CD4-positive, alpha-beta T cell treated with Interleukin-15 for 4 hours (primary cell): ENCODE measurements around the gene SLC2A11.
"Not testable (repeated sequence)": the region's sequence is repeated elsewhere in the genome, so short reads cannot be mapped to it uniquely, and the experiment has no call there.

Experiments
- DNase-seq: peaks from one replicate; pipeline ENCODE4 v3.0.0-alpha.2; 2020; ENCODE audit warnings: low spot score

Gene SLC2A11

DNA sequence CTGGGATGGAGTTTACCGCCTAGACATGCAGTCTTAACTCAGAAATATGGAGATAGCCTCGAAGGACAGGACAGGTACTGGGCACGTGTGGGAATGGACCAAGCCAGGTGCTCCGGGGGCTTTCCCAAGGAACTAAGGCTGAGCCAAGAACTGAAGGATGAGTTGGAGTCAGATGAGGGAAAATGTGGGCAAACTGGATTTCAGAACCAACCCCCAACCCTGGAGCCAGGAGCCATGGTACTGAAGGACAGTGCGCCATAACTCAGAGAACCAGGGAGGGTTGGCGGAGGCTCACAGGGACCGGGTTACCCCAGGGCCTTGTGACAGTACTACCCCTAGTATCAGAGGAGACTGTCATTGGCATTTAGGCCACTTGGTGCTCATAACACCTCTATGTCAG lies 34.1 kb downstream of the SLC2A11 start:
- DNase-seq, result no peak

GRCh38 chr22:23892130-23892529 lies 34.5 kb downstream of the SLC2A11 start:
- DNase-seq, result no peak

DNA sequence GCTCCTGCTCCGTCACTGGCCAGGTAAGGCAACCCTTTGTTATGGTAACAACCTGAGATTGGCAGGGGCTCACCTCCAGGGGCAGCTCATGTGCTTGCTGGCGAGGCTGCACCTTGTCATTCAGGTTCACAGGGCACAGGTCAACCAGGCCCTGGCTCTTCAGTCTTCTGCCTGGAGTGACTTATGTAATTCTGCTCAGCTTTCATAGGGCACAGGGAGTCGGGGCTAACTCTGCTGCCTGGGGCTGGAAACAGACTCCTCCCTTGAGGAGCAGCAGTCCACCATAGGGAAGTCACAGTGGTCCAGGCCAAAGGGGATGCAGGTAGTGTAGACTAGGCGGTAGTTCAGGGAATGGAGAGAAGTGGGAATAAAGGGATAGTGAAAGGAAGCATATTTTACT lies 35.0 kb downstream of the SLC2A11 start:
- DNase-seq, result no peak

GRCh38 chr22:23893121-23893944 lies 35.7 kb downstream of the SLC2A11 start:
- no peak for DNase-seq

DNA sequence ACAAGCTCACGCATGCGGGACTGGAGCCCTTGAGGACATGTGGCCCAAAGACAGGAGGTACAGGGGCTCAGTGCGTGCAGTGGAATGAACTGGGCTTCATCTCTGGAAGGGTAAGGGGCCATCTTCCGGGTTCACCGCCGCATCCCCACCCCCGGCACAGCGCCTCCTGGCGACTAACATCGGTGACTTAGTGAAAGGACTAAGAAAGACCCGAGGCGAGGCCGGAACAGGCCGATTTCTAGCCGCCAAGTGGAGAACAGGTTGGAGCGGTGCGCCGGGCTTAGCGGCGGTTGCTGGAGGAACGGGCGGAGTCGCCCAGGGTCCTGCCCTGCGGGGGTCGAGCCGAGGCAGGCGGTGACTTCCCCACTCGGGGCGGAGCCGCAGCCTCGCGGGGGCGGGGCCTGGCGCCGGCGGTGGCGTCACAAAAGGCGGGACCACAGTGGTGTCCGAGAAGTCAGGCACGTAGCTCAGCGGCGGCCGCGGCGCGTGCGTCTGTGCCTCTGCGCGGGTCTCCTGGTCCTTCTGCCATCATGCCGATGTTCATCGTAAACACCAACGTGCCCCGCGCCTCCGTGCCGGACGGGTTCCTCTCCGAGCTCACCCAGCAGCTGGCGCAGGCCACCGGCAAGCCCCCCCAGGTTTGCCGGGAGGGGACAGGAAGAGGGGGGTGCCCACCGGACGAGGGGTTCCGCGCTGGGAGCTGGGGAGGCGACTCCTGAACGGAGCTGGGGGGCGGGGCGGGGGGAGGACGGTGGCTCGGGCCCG lies 36.5 kb downstream of the SLC2A11 start, which contains the start of gene MIF:
Gene MIF, plus strand, starts transcription at position 439 of the 765 bp plus-strand sequence. Its CDS starts 92 bp downstream, at position 531.
- DNase-seq, result peak; percentile 95

DNA sequence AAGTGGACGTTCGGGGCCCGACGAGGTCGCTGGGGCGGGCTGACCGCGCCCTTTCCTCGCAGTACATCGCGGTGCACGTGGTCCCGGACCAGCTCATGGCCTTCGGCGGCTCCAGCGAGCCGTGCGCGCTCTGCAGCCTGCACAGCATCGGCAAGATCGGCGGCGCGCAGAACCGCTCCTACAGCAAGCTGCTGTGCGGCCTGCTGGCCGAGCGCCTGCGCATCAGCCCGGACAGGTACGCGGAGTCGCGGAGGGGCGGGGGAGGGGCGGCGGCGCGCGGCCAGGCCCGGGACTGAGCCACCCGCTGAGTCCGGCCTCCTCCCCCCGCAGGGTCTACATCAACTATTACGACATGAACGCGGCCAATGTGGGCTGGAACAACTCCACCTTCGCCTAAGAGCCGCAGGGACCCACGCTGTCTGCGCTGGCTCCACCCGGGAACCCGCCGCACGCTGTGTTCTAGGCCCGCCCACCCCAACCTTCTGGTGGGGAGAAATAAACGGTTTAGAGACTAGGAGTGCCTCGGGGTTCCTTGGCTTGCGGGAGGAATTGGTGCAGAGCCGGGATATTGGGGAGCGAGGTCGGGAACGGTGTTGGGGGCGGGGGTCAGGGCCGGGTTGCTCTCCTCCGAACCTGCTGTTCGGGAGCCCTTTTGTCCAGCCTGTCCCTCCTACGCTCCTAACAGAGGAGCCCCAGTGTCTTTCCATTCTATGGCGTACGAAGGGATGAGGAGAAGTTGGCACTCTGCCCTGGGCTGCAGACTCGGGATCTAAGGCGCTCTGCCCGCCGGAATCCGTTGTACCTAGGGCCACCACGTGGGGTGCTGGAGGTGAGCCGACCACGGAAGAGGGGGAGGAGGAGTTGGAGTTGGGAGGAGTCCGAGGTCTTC lies 37.3 kb downstream of the SLC2A11 start:
- DNase-seq, result peak; percentile 68

- no peak for DNase-seq
Measured at GRCh38 chr22:23895599-23896144, 38.0 kb downstream of the SLC2A11 start.

GRCh38 chr22:23896166-23896522 lies 38.5 kb downstream of the SLC2A11 start:
- no peak for DNase-seq

- DNase-seq, result no peak
Measured at GRCh38 chr22:23896523-23897186, 39.0 kb downstream of the SLC2A11 start.

DNA sequence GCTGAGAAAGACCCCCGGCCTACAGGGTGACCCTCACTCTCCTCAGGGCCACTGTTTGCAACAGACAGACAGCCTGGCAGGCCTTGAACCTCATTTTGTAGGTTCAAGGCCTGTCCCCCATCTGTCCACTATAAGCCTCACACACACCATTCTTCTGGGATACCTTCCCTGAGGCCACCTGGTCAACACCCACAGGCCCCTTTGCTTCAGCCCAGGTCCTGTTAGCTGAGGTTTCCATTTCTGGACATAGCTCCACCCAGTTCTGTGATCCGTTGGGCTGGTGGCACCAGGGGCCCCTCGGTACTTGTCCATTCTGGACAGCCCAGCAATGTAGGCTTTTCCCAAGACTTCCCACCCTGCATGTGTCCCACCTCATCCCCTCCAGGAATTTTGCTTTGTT lies 39.6 kb downstream of the SLC2A11 start:
- DNase-seq, result no peak

- no peak for DNase-seq
Measured at GRCh38 chr22:23898006-23898974, 40.6 kb downstream of the SLC2A11 start.

DNA sequence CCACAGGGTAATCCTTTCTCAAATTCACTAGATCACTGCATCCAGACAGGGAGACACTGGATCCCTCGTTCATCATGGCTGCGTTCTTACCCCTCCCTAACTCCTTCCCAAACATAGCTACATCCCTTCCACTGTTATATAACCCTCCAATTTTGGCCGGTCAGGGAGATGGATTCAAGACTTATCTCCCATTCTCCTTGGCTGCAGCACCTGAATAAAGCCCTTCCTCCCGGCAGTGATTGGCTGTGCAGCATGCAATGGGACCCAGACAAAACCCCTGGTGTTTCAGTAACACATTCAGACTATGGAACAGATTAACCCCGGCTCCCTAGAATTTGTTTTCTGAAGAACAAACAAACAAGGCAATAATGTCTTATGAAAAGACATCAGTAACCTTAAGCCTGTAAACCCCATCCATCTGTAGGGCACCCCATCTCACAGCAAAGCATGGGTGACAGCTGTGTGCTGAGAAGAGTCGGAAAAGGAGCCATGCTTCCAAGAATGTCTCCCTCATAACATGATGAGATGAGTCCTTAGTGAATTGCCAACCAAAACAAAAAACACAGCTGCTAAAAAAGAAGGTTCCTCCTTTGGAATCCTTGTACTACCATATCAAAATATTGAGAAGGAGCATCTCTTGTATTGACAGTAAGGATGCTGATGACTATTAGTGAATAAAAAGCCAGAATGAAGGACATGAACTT lies 41.5 kb downstream of the SLC2A11 start:
- no peak for DNase-seq

DNA sequence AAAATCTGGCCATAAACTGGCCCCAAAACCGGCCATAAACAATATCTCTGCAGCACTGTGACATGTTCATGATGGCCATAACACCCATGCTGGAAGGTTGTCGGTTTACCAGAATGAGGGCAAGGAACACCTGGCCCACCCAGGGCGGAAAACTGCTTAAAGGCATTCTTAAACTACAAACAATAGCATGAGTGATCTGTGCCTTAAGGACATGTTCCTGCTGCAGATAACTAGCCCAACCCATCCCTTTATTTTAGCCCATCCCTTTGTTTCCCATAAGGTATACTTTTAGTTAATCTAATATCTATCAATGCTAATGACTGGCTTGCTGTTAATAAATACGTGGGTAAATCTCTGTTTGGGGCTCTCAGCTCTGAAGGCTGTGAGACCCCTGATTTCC lies 42.6 kb downstream of the SLC2A11 start:
- DNase-seq, result not testable (repeated sequence)

DNA sequence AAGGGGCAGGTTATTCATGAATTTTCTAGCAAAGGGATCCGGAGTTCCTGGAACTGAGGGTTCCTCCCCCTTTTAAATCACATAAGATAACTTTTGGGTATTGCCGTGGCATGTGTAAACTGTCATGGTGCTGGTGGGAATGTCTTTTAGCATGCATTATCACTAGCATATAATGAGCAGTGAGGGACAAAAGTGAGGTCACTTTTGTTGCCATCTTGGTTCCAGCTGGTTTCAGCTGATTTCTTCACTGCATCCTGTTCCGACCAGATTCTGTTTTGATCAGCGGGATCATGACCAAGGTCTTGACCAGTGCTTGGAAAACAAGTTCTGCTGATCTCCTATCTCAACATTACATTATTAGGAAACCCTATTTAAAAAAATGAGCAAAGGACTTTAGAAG lies 43.9 kb downstream of the SLC2A11 start:
- no peak for DNase-seq

DNA sequence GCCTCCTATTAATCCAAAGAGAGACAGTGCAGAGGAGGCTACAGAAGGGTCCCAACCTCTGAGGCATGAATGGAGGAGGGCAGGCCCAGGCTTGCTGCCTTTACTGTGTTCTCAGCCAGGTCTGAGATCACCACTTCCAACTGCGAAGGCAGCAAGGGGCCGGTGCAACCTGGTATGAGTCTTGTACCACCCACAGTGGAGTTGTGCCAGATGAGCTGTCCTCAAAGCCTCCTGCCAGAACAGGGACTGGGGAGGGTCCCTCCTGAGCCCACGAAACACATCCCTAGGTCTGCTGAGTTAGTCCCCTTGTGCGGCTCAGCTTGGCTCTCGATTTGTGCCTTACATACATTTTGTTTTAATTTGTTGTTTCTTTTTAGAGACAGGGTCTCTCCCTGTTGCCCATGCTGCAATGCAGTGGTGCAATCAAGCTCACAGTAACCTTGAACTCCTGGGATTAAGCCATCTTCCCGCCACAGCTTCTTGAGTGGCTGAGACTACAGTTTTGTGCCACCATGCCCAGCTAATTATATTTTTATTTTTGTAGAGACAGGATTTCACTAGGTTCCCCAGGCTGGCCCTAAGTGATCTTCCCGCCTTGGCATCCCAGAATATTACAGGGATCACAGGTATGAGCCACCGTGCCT lies 45.8 kb downstream of the SLC2A11 start:
- no peak for DNase-seq

DNA sequence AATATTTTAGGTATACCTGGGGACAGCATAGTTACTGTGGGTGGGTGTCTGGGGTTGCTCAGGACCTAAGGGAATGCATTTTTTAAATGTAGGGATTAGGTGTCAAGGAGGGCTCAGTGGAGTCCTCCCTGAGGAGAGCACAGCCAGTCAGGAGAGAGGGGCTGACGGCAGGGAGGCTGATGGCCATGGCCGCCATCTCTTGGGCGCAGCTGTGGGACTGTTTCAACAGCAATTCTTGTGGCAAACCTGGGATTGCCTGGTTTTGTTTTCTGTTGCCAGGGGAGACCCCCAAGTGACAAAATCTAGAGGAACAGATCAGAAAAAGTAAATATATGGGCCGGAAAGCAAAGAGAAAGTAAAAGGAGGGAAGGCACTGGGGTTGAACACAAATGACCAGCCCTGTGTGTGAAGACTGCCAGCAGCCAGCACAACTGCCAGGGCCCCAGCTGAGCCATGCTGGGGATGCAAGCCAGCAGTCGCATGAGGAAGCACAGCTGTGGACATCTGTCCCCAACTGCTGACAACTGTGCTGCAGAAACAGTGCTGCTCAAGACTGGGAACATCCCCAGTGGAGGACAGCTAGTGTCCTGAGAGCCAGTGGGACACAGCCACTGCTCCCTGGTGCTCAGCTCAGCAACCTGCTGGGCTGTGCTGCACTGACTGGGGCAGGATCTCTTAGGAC lies 47.0 kb downstream of the SLC2A11 start:
- no peak for DNase-seq

DNA sequence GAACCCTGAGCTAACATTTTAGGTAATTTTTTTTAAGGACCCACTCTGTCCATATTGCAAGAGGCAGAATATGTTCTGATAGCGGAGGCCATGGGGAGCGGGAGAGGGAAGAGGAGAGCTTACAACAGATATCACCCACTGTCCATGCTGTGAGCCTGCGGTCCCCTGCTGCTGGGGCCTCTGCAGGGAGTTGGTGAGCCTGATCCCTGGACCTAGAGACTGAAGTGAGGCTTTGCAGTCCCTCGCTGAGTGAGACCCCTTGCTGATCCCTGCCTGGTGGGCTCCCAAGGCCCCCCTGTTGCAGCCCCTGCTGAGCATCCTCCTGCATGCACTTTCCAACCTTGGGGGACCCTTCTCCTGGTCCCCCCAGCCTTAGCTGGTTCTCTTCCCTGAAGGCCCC lies 49.0 kb downstream of the SLC2A11 start:
- DNase-seq, result no peak

DNA sequence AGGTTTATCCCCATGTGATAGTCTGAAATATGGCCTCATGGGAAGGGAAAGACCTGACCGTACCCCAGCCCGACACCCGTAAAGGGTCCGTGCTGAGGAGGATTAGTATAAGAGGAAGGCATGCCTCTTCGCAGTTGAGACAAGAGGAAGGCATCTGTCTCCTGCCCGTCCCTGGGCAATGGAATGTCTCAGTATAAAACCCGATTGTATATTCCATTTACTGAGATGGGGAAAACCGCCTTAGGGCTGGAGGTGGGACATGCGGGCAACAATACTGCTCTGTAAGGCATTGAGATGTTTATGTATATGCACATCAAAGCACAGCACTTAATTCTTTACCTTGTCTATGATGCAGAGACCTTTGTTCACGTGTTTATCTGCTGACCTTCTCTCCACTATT lies 49.7 kb downstream of the SLC2A11 start:
- DNase-seq, result not testable (repeated sequence)
